CD4-positive, CD25-positive, alpha-beta regulatory T cell (primary cell): ENCODE measurements around the gene ATP1A3. TPM values are rescaled to one million over a fixed set of nuclear protein-coding genes. Genes with fewer than 3 reads are reported as not detected.

Source experiments
- ATAC-seq, 2 donors: fragments of 150-1000 bp; cut with Tn5 transposase; one replicate each; pipeline ENCODE4 v1.10.0; 2021; ENCODE audit warnings: low read depth in 2 of 2, moderate number of reproducible peaks in 2 of 2, moderate library complexity in 1 of 2
- DNase-seq, 3 donors: peaks; one replicate each; pipeline versions ENCODE4 v3.0.0 to v3.0.0-alpha.2; 2012 to 2022; ENCODE audit warnings: mixed read lengths in 1 of 3
- H3K27ac ChIP-seq: one replicate; pipeline ENCODE4 v1.7.0; 2013; ENCODE audit warnings: mild to moderate bottlenecking, low read length; ENCODE audit not compliant: insufficient read depth, poor library complexity, severe bottlenecking
- H3K27me3 ChIP-seq: one replicate; pipeline ENCODE4 v1.7.0; 2013; ENCODE audit warnings: low read length; ENCODE audit not compliant: control insufficient read depth, insufficient read depth
- H3K36me3 ChIP-seq: one replicate; pipeline ENCODE4 v1.7.0; 2013; ENCODE audit warnings: mild to moderate bottlenecking, low read length, moderate library complexity; ENCODE audit not compliant: control insufficient read depth, insufficient read depth
- H3K4me1 ChIP-seq: 2 replicates; pipeline ENCODE4 v1.7.0; 2013; ENCODE audit warnings: mild to moderate bottlenecking, low read length; ENCODE audit not compliant: insufficient read depth, control insufficient read depth, poor library complexity, severe bottlenecking
- H3K4me3 ChIP-seq: one replicate; pipeline ENCODE4 v1.7.0; 2013; ENCODE audit warnings: low read depth, mild to moderate bottlenecking, low read length, moderate library complexity
- H3K9me3 ChIP-seq, 2 experiments: 1 replicate in 1 of 2; 2 replicates in 1 of 2; pipeline ENCODE4 v1.7.0; 2013; ENCODE audit warnings: low read length in 2 of 2, mild to moderate bottlenecking in 1 of 2, moderate library complexity in 1 of 2; ENCODE audit not compliant: control insufficient read depth in 2 of 2
- H3K27ac Mint-ChIP-seq, 3 donors: one replicate each; pipeline ENCODE4 v1.8.0; 2020 to 2022; ENCODE audit warnings: mild to moderate bottlenecking in 3 of 3, mixed read lengths in 3 of 3, moderate library complexity in 2 of 3
- H3K27me3 Mint-ChIP-seq: one replicate; pipeline ENCODE4 v1.8.0; 2022; ENCODE audit warnings: mild to moderate bottlenecking, mixed read lengths
- H3K36me3 Mint-ChIP-seq: one replicate; pipeline ENCODE4 v1.8.0; 2020; ENCODE audit warnings: mixed read lengths
- H3K4me1 Mint-ChIP-seq, 4 donors: one replicate each; pipeline ENCODE4 v1.8.0; 2020 to 2022; ENCODE audit warnings: mixed read lengths in 4 of 4, mild to moderate bottlenecking in 1 of 4
- H3K4me3 Mint-ChIP-seq, 4 donors: one replicate each; pipeline ENCODE4 v1.8.0; 2020 to 2022; ENCODE audit warnings: mild to moderate bottlenecking in 4 of 4, mixed read lengths in 4 of 4, moderate library complexity in 3 of 4
- H3K9me3 Mint-ChIP-seq, 7 donors: one replicate each; pipeline ENCODE4 v1.8.0; 2020 to 2022; ENCODE audit warnings: mixed read lengths in 7 of 7, mild to moderate bottlenecking in 3 of 7, moderate library complexity in 2 of 7
- polyA plus RNA-seq, 4 donors: library from polyadenylated mRNA; unstranded; fragments of 300-500 nt; fragmentation: Illumina TruSeq; gene quantifications; one replicate each; pipeline ENCODE4 v1.2.3, GENCODE V29; 2021
- total RNA-seq: library from RNA; stranded (reverse); gene quantifications from one replicate; pipeline ENCODE4 v1.2.3, GENCODE V29; 2022

Gene ATP1A3
- total and polyA plus RNA-seq, 5 donors from 2014 or later, result 0.92 to 11.1 (median 1.9) TPM

DNA sequence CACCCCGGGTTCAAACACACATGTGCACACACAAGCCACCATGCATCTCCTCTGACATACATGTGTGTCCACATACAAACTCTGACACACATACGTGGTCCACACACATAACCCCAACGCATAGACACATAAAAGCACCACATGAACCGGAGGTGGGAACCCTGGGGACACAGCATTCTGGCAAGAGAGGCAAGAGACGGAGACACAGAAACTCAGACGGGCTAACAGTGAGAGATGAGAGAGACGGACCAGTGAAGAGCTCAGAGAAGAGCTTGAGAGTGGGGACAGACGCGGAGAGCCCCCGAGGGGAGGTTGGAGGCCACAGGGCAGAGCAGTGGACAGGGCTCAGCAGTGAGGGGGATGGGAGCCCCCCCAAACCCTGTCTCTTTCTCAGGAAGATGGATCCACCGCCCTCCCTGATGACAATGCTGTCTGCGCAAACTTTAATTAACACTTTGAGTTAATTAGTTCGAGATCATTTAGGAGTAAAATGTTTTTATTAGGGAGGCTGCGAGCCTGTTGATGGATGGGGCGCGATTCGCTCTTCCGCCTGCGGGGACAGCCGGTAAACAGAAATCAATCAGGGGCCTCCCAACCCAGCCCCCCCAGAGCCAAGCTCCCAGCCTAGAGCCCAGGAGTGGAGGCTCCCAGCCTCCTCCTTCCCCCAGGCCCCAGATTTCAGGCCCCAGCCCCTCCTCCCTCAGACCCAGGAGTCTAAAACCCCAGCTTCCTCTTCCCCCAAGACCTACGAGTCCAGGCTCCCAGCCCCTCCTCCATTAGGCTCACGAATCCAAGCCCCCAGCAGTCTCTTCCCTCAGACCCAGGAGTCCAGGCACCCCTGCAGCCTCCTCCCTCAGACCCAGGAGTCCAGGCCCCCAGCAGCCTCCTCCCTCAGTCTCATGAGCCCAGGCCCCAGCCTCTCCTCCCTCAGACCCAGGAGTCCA is 56.2 kb downstream of the ATP1A3 start:
- Mint-ChIP-seq H3K27ac (peak overlapping the region; percentile 22 to 90 (median 83)), H3K27me3 (peaks cover 38% of the 10 kb centered on the region), H3K4me1 (peaks cover 0 to 56% (median 24%) of the 10 kb centered on the region in 4 donors), H3K9me3 (peaks cover 0 to 6% (median 0%) of the 10 kb centered on the region in 7 donors), H3K36me3 (no peaks in the 10 kb centered on the region), H3K4me3 (peak overlapping the region; percentile 27 to 79 (median 34))
- Histone ChIP-seq H3K4me1 (peaks cover 38% of the 10 kb centered on the region), H3K4me3 (no peak overlapping the region), H3K27ac (no peak overlapping the region), H3K9me3 (no peaks in the 10 kb centered on the region), H3K27me3 (no peaks in the 10 kb centered on the region), H3K36me3 (no peaks in the 10 kb centered on the region)
- DNase-seq (no peak), ATAC-seq (no peak)

DNA sequence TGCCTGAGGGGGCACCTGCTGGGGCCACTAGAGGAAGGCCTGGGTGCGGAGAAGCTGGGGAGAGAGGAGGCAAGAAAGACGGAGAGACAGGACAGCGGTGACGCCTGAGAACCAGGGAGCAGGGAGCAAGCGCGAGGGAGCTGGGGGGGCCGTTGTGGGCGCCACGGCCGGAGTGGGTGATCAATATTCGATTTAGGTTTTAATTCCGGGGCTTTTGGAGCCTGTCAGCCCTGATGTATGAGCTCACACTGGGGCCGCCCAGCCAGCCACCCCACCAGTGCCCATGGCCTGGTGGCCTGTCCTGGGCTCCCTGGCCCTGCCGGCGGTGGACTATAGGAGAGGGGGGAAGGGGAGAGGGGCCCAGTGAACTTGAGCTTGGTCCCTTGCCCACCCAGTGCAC is 57.1 kb downstream of the ATP1A3 start:
- no peaks in the 10 kb centered on the region for H3K36me3 Mint-ChIP-seq
- H3K4me3 Mint-ChIP-seq, result peak overlapping the region in 2 of 4 donors; percentile 7 to 39
- no peaks in the 10 kb centered on the region for H3K27me3 ChIP-seq
- no peak overlapping the region for H3K4me3 ChIP-seq
- H3K9me3 Mint-ChIP-seq, result peaks cover 0 to 6% (median 0%) of the 10 kb centered on the region in 7 donors
- H3K4me1 Mint-ChIP-seq, result peaks cover 0 to 56% (median 25%) of the 10 kb centered on the region in 4 donors
- H3K4me1 ChIP-seq, result peaks cover 38% of the 10 kb centered on the region
- H3K9me3 ChIP-seq, result no peaks in the 10 kb centered on the region
- ATAC-seq, result no peak
- DNase-seq, result no peak
- H3K27me3 Mint-ChIP-seq, result peaks cover 35% of the 10 kb centered on the region
- H3K27ac Mint-ChIP-seq, result peak overlapping the region; percentile 87 to 90 (median 88)
- H3K27ac ChIP-seq, result no peak overlapping the region
- no peaks in the 10 kb centered on the region for H3K36me3 ChIP-seq

DNA sequence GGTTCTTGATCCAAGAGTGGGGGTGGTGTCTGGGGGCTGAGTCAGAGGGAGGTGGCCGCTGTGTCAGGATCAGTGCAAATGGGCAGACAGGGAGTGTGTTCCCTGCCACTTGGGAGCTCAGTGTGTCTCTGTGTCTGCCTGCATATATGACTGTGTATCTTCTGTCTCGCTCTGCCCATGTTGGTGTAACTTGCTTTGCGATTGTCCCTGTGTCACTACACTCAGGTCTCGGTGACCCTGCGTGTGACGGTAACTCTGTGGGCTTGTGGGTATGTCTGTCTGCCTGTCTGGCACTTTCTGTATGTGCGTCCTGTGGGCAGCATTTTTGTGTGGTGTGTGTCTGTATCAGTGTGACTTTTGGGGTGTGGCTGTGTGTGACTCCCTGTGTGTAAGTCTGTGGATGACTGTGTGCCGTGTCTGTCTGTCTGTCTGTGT is 57.6 kb downstream of the ATP1A3 start:
- Histone ChIP-seq H3K9me3 (no peaks in the 10 kb centered on the region), H3K27me3 (no peaks in the 10 kb centered on the region), H3K4me1 (peaks cover 38% of the 10 kb centered on the region), H3K27ac (no peak overlapping the region), H3K4me3 (no peak overlapping the region), H3K36me3 (no peaks in the 10 kb centered on the region)
- H3K4me3 Mint-ChIP-seq, result peak overlapping the region in 3 of 4 donors; percentile 39 to 70 (median 54)
- H3K27me3 Mint-ChIP-seq, result peaks cover 31% of the 10 kb centered on the region
- H3K27ac Mint-ChIP-seq, result peak overlapping the region; percentile 16 to 88 (median 87)
- H3K4me1 Mint-ChIP-seq, result peaks cover 0 to 54% (median 24%) of the 10 kb centered on the region in 4 donors
- ATAC-seq (no peak), DNase-seq (no peak)
- H3K36me3 Mint-ChIP-seq, result no peaks in the 10 kb centered on the region
- peaks cover 0 to 5% (median 0%) of the 10 kb centered on the region in 7 donors for H3K9me3 Mint-ChIP-seq

DNA sequence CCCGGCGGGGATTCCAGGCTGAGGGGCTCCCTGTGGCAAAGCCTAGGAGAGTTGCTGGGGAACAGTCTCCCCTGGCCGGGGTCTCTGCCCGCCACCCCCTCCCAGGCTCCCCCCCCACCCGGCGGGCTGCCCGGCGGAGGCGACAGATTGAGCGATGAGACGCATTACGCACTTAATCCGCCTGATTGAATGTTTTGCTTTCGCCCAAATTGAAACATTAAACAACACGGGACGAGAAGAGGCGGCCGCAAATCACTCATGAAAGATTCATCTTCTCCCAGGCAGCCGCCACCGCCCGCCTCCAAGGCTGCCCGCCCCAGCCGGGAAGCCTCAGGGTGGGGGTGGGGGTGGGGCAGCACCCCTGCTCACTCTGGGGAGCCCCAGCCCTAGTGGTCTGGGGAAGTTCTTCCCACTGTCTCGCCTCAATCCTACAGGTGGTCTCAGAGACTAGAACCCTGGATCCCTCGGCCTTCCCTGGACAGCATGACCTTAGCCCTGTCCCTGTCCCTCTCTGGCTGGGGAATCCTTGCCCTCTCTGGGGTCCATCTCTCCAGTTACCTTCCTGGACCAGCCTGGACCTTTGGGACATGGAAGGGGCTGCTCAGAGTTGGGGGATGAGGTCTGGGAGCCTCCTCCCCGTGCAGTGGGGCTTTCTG is 58.1 kb downstream of the ATP1A3 start:
- Mint-ChIP-seq H3K9me3 (peaks cover 0 to 2% (median 0%) of the 10 kb centered on the region in 7 donors), H3K27ac (peak overlapping the region; percentile 53 to 88 (median 87))
- DNase-seq, result no peak

DNA sequence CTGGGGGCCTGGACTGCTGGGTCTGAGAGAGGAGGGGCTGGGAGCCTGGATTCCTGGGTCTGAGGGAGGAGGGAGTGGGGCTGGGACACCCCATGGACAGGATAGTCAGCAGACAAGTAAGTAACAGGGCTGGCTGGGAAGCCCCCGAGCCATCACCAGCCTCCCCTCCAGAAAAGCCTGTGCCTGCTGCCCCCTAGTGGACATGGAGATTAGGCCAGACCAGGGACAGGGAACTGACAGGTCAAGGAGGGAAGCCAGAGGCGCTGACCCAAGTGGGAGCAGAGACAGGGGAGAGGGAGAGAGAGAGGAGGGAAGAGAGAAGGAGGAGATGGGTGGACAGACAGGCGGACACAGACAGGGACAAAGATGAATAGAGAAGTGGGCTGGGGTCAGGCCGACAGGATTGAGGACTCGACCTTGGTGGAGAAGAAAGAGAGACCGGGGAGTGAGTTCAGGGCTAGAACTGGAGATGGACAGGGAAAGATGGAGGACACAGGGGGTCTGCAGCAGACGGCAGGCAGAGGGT is 59.1 kb downstream of the ATP1A3 start:
- H3K4me3 Mint-ChIP-seq, result peak overlapping the region in 2 of 4 donors; percentile 71 to 86
- Histone ChIP-seq H3K36me3 (no peaks in the 10 kb centered on the region), H3K27me3 (peaks cover 1% of the 10 kb centered on the region), H3K4me1 (peaks cover 25% of the 10 kb centered on the region), H3K9me3 (no peaks in the 10 kb centered on the region), H3K27ac (peak overlapping the region; percentile 53), H3K4me3 (no peak overlapping the region)
- peaks cover 0 to 2% (median 0%) of the 10 kb centered on the region in 7 donors for H3K9me3 Mint-ChIP-seq
- no peaks in the 10 kb centered on the region for H3K36me3 Mint-ChIP-seq
- H3K27ac Mint-ChIP-seq, result peak overlapping the region; percentile 16 to 96 (median 86)
- DNase-seq (peak; percentile 64 to 70 (median 64)), ATAC-seq (peak; percentile 57 to 70)
- H3K27me3 Mint-ChIP-seq, result peaks cover 26% of the 10 kb centered on the region
- H3K4me1 Mint-ChIP-seq, result peaks cover 0 to 60% (median 30%) of the 10 kb centered on the region in 4 donors

More for the DNA sequence above, 58.1 kb downstream of the ATP1A3 start:
- Histone ChIP-seq H3K9me3 (no peaks in the 10 kb centered on the region), H3K4me3 (no peak overlapping the region), H3K27ac (no peak overlapping the region), H3K27me3 (no peaks in the 10 kb centered on the region), H3K36me3 (no peaks in the 10 kb centered on the region), H3K4me1 (peaks cover 33% of the 10 kb centered on the region)
- ATAC-seq, result no peak
- no peaks in the 10 kb centered on the region for H3K36me3 Mint-ChIP-seq
- H3K4me1 Mint-ChIP-seq, result peaks cover 0 to 55% (median 23%) of the 10 kb centered on the region in 4 donors
- H3K27me3 Mint-ChIP-seq, result peaks cover 26% of the 10 kb centered on the region
- H3K4me3 Mint-ChIP-seq, result peak overlapping the region in 2 of 4 donors; percentile 31 to 39

DNA sequence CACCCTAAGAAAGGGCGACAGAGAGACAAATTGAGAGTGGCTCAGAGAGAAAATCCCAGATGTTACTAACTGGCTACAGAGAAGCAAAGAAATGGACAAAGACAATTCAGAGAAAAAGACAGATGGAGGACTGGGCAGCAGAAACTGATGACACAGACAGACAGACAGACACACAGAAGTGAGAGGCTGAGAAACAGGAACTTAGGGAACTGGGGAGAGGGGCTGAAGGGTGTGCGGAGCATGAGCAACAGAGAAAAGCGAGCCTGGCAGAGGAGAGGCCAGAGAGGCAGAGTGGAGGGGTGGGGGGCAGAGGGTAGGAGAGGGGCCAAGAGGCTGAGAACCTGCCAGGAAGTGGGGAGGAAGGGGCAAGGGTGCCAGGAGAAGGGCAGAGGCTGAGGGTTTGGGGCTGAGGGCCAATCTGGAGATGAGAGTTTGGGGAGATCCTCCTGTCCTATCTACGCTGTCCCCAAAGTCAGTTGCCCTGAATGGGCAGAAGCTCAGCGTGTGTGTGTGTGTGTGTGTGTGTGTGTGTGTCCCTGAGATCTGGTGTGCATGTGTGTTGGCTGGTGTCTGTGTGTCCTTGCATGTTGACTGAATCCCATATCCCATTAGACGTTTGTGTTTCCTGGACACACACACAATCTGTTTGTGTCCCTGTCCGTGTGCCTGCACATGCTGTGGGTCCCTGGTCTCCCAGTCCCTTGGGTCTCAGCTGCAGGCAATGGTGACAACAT is 60.2 kb downstream of the ATP1A3 start:
- H3K27me3 ChIP-seq, result peaks cover 4% of the 10 kb centered on the region
- ATAC-seq (no peak), DNase-seq (no peak)
- H3K4me3 Mint-ChIP-seq, result peak overlapping the region in 3 of 4 donors; percentile 15 to 29 (median 16)
- H3K4me1 ChIP-seq, result peaks cover 31% of the 10 kb centered on the region
- no peak overlapping the region for H3K4me3 ChIP-seq
- peak overlapping the region; percentile 76 to 90 (median 86) for H3K27ac Mint-ChIP-seq
- no peaks in the 10 kb centered on the region for H3K9me3 ChIP-seq
- peaks cover 0 to 3% (median 0%) of the 10 kb centered on the region in 7 donors for H3K9me3 Mint-ChIP-seq
- no peaks in the 10 kb centered on the region for H3K36me3 ChIP-seq
- peaks cover 30% of the 10 kb centered on the region for H3K27me3 Mint-ChIP-seq
- no peaks in the 10 kb centered on the region for H3K36me3 Mint-ChIP-seq
- H3K4me1 Mint-ChIP-seq, result peaks cover 0 to 66% (median 36%) of the 10 kb centered on the region in 4 donors
- H3K27ac ChIP-seq, result no peak overlapping the region
